NCI-H510A (cell line): Measurements from ENCODE around the gene CACNB1.
A peak's percentile ranks its signal among the peaks of the same experiment; 100 is the strongest.
"Not testable (repeated sequence)": the region's sequence is repeated elsewhere in the genome, so short reads cannot be mapped to it uniquely, and the experiment has no call there.

Source experiments
- DNase-seq: peaks from one replicate; lab custom pipeline; 2025; lab: John Stamatoyannopoulos, UW

The CACNB1 gene

DNA sequence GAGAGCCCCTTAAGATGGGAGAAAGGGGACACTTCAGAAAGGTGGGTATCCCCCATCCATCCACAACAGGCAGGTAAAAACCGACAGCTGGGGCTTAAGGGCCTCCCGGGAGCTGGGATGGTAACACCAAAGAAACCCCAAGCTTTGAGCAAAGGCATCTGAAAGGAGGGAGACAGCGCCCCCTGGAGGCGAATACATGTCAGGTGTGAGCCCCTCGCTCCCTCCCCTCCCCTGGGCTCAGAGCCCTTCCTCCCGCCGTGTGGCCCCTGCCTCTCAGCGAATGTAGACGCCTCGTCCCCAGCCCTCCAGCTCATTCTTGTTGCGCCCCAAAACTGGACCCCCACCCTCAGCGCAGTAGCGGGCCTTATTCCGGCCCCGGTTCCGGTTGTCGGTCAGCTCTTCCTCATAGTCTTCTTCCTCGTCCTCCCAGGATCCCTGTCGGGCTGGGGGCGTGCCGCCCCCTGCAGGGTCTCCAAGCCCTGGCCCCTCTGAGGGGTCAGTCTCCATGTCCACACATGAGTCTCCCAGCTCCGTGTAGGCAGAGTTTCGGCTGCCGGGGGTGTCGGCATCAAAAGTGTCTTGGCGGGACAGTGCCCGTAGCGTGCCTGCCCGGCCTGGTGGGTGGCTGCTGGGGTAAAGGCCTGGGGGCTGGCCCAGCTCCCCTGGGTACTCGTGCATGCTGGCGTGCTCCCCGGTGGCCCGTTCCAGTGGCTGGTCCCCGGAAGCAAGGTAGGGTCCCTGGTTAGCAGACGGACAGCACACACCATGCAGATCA is 22.4 kb downstream of the CACNB1 start:
- DNase-seq, result peak; percentile 42

DNA sequence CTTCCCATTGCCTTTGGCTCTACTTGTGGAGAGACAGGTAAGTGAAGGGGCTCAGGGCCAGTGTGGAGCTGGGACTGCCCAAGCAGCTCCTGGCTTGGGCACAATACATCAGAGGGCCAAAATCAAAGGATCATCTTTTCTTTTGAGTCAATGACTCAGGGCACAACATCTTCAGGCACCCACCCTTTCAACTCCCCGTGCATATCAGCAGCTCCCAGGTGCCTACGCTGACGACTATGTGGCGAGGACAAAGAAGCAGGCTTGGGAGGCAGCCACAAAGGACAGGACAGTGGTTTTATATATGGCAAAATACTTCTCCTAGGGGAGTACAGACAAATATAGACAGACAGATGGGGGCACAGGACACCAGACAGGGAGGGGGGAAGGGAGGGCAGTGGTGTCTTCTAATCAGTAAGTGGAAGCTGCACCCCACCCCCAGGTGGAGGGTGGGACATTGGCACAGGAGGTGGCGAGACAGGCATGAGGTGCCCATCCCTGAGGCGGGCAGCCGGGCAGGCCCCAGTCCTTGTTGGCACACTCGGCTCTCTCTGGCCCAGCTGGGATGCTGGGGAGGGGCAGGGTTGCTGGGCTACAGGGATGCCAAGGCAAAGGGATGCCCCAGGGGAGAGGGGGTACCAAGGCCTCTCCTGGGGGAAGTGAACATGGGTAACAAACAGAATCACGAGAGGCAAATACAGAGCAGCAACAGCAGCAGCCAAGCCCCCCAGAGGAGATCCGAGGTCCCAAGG is 23.8 kb downstream of the CACNB1 start:
- DNase-seq, result no peak

DNA sequence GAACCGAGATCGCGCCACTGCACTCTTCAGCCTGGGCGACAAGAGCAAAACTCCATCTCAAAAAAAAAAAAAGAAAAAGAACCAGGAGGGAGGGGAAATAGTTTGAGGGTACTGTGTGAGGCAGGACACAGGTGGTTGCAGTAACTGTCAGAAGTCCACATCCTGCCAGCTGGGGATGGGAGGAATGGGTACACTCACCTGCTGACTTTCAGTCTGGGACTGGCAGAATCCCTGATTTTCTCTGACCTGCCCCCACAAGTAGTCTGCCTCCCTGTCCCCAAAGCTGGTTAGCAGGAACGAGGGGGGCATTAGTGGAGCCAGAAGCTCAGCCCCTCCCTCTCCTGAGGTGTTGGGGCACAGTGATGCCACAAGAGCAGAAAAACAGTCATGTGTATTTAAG is 24.4 kb downstream of the CACNB1 start:
- no peak for DNase-seq

DNA sequence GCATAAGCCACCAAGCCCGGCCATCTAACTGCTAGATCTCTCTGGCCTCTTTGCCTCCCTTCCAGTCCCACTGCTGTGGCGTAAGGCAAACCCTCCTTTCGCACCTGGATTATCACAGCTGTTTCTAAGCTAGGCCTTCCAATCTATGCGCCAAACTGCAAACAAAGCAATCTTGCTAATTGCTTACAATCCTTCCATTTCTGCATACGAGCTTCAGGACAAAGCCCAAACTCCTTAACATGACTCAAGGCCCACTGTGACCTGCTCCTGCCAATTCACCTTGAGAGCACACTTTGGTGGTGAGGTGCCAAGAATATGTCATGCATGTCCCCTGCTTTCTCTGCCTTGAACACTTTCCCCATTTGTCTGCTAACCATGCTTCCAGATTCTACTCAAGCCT is 25.5 kb downstream of the CACNB1 start:
- no peak for DNase-seq

DNA sequence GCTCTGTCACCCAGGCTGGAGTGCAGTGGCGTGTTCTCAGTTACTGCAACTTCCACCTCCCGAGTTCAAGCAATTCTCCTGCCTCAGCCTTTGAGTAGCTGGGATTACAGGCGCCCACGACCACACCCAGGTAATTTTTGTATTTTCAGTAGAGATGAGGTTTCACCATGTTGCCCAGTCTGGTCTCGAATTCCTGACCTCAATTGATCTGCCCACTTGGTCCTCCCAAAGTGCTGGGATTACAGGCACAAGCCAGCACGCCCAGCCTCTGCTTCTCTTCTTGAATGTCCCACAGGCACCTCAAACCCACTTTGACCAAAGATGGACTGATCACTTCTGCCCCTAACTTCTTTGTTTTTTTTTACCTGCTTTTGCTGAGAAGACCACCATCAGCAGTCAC is 26.9 kb downstream of the CACNB1 start:
- no peak for DNase-seq

DNA sequence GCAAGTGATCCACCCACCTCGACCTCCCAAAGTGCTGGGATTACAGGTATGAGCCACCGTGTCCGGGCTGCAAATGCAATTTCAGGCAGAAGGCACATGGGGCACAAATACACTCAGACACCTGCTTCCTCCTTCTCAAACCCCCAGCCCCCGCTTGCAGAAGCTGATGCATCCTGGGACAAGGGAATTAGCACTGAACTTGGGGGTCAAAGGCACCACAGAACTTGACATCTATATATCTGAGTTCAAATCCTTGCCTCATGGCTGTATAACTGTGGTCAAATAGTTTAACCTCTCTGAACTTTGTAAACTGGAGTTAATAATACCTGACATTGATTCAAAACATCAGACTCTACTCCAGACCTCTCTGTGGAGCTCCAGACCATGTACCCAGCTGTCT is 27.4 kb downstream of the CACNB1 start:
- no peak for DNase-seq

DNA sequence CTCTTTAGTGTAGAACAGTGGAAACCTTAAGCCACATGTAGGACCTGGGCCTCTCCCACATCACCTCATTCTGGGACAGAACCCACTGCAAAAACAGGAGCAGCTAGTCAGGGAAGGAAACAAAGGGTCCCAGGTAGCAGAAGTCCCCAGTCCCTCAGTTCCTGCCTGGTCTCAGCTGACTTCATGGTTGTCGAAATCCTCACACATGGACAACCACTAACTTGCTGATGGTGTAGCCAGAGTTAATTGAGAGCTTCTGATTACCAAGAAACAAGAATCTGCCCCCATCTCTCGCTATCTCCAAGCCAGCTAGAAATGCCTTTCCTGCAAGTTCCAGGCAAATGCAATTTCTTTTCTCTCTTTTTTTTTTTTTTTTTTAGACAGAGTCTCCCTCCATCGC is 28.0 kb downstream of the CACNB1 start:
- DNase-seq, result no peak

DNA sequence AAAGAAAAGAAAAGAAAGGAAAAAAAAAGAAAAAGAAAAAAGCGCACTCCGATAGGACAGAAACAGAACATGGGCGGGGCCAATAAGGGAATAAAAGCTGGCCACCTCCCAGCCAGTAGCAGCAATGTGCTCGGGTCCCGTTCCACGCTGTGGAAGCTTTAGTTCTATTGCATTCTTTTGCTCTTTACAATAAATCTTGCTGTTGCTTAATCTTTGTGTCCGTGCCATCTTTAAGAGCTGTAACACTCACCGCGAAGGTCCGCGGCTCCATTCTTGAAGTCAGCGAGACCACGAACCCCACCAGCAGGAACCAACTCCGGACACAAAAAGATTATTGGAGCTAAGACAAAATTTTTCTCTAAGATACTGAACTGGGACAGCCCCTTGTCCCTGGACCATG is 28.4 kb downstream of the CACNB1 start:
- DNase-seq, result no peak

DNA sequence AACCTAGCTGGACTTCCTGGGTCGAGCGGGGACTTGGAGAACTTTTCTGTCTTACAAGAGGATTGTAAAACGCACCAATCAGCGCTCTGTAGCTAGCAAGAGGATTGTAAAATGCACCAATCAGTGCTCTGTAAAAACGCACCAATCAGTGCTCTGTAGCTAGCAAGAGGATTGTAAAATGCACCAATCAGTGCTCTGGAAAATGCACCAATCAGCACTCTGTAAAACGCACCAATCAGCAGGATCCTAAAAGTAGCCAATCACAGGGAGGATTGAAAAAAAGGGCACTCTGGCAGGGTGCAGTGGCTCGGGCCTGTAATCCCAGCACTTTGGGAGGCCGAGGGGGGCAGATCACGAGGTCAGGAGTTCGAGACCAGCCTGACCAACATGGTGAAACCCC is 29.0 kb downstream of the CACNB1 start:
- not testable (repeated sequence) for DNase-seq

DNA sequence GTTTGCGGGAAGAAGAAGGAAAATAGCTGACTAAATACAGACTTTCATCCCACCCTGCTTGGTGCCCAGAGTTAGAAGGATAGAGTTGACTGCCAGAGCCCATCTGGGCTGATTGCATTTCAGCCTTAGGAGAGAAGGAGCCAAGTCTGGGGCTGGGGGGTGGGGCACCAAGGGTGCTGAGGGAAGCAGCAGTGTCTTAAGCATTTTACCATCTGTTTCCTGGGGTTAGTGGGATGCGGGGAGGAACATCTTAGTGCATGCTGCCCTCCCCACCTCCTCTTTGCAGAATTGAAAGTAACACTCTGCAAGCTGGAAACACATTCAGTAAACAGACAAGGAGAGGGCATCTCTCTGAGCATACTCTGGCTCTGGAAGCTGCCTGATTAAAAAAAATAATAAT is 30.0 kb downstream of the CACNB1 start:
- DNase-seq, result no peak

DNA sequence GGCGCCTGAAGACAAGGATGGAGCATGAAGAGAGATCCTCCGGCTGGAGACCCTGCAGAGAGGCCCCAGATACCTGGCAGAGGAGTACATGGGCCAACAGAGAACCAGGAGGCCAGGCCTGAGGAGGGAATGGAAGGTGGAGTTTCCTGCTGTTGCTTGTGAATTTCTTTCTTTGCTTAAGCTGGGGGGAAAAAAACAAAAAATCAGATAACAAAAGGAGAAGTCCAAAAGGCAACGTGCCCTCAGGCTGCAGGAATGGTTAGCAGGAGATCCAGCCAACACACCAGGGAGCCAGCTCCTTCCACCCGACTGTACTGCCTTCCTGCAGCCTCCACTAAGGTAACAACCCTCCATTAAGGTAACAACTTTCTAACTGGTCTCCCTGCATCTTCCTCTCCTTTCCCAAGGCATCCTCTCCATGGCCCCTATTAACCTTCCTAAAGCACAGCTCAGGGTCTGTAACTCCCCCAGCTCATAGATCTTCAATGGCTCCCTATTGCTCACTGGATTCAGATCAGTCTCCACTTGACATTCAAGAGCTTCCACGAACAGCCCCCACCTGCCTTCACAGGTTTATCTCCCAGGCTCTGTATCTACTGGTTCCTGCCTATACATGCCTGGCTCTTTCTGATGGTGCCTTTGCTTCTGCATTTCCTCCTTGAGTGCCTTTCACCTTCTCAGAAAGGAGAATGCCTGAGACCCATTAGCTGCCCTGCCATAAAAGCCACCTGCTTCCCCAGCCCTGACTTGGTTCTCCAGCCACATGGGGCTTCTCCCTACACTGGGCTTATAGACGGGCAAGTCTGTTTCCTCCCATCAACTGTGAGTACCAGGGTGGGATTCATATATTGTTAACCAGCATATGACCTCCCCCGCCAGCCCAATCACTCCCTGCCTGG is 30.8 kb downstream of the CACNB1 start:
- DNase-seq, result no peak

DNA sequence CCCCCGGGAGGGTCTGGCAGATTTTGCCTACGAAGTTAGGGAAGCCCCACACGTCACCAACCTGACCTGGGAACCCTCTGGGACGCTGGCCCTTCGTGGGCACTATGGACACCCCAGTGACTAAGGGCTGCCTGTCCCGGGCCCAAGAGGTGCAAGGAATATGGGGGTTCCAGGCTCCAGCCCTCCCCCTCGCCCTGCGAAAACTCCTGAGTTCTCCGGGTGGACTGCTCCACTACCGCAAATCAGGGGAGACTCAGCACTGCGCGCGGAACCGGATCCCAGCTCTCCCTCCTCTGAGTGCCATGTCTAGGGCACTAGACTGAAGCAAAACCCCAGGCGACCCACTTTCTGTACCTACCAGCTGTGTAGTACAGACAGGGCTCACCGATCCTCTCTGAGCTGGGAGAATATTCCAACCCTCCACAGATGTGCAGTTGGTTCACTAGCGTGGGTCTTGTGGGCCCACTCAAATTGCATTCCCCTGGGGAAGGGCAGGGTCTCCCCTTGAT is 31.6 kb downstream of the CACNB1 start, which contains the start of gene ARL5C:
Gene ARL5C (minus strand): TSS at position 321 of the 509 bp plus-strand sequence. CDS start 401 bp downstream, outside the sequence.
- DNase-seq, result no peak

DNA sequence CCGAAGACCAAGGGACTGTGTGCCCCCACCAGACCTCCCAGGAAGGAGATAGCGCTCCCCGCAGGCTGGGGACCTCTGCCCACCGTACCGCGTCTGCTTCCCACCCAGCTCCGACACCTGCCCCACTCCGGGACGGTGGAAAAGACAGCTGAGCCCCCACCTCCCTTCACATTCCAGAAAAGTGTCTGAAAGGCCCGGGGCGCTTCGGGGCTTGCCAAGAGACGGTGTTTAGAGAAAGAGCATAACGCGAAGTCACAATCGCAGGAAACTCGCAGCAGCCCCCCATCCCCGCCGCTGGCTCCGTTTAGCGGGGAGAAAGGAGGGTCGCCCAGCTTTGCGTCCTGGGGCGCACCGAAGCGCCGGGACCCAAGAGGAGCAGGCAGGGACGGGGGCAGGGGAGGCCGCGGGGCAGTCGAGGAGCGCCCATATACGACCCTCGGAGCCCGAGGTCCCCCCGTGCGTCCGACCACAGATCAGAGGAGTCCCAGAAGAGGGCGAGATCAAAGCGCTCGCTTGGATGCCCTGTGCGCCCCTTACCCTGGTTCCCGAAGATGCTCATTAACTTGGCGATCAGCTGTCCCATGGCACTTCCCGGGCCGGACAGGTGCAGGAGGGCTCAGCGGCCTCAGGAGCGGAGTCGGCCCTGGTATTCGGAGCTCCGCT is 32.2 kb downstream of the CACNB1 start:
- DNase-seq, result no peak

DNA sequence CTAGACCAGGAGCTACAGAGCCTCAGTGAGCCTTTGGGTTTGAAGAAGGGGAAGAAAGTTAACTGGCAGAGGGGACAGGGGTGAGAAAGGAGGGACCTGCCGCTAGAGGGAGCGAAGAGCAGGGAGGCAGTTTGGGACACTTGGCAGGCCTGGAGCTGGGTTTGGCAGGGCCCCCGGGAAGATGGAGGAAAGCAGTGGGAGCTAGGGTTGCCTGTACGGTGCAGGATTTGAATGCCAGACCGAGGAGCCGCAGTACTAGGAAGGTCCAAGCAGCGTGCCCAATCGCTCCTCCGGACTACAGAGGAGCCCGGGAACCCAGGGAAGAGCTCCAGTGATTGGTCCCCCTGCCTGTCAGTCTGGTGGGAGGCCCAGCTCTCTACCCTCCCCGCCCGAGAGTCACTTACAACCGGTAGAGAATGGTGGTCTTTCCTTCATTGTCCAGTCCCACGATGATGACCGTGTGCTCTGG is 32.8 kb downstream of the CACNB1 start:
- DNase-seq, result peak; percentile 44

DNA sequence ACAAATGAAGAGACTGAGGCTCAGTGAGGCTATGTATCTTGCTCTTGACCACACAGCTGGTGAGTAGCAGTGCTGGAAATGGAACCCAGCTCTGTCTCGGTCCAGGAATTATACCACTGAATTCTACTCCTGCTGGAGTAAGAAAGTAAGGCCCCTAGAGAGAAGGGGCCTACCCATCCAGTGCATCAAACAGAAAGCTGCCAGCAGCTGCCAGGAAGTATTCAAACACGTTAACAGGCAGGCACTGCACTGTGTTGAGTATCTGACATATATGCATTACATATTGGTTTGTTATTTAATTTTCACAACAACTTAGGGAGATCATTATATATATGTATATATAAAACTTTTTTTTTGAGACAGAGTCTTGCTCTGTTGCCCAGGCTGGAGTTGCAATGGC is 35.5 kb downstream of the CACNB1 start:
- DNase-seq, result no peak

DNA sequence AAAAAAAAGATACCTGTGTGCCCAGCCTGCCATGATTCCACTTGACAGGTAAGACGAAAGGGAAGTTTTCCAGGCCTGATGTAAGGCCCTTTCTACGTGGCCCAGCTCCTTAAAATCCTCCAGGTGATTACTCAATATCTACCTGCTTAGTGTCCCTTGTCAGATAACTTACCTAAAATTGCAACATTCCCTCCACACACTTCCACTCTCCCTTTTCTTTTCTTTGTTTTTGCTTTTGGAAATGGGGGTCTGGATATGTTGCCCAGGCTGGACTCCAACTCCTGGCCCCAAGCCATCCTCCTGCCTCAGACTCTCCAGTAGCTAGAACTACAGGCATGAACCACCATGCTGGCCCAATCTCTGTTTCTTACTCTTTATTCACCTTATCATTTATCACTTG is 38.8 kb downstream of the CACNB1 start:
- no peak for DNase-seq

DNA sequence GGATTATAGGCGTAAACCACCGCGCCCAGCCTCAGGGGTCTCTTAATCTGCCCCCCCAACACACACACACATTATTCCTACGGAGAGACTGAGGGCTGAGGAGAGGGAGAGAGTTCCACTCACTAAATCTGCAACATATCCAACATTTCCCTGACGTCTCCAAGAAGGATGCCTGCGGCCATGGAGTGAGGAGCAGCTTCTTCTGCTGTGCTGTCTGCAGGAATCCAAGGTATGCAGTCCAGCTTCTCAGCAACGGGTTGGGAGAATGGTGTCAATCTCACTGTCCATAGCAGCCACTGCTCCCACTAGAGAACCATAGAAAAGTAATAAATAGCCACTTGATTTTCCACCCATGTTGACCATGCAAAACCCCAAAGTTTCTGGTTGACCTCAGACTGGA is 41.0 kb downstream of the CACNB1 start:
- DNase-seq, result no peak

DNA sequence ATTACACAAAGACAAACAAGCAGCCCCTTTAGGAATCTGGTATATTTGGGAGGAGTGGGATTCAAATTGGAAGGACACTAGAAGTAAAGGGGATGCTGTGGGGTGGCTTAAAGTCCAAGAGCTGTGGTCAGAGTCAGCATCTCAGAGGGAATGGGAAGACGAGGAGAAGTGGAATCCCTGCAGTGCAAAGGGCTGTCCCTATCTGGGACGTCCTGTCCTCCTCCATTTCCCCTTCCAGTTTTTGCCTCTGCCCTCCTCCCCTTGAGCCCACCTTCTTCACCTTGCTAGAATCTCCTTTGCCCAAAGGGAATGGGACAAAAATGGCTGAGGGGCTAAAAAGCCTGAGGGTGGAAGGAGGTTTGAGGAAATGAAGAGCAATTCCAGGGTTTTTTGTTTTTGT is 41.8 kb downstream of the CACNB1 start:
- DNase-seq, result no peak

DNA sequence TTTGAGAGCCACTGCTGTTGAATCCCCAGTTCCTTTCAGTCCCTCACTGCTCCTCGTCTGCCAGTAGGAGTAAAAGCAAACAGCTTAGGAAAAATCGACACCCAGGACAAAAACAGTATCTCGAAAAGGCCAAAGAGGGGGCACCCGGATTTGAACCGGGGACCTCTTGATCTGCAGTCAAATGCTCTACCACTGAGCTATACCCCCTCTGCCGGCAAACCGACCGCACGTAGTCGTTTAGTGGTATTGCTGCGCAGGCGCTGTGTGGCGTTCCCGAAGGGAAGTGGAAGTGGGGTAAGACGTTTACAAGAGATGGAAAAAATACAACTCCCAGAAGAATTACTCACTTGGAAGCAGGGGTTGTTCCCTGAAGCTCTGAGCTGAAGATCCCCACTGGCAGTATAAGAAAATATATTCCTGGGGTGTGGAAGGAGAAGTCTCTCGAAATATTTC is 43.8 kb downstream of the CACNB1 start:
- peak; percentile 39 for DNase-seq

DNA sequence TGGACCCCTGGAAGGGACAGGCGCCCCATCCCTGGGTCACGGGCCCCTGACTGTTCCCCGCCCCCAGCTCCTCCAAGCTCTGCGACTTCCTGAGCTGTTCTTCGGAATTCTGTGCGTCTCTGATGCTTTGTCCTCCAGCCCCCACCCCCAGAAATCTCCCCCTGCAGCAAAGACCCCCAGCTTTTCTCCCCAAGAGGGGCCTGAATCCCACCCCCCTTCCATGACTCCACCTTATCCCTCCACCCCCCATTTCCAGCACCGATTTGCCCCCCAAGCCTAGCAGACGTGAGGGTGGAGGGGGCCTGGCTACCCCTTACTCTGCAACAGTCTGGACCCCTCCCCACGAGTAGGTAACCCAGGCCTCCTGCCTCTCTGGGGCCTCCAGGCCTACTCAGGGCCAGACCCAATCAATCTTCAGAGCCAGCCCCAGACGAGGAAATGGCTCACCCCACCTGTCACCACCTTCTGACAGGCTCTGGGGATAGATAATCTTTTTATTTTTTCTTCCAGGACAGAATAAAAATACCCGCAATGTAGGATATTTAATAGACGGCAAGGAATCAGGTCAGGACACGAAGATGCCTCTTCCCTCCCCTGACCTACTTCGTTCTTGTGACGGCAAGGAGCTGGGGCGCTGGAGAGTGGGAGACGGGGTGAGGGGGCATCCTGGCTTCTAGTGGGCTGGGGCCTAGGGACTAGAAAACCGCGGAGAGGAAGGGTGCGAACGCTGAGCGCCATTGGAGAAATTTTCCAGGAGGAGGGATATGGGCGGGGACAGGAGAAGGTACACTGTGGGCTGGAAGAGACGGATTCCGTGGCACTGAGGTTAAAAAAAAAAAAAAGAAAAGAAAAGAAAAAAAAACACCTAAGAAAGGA is 45.3 kb downstream of the CACNB1 start:
- peak; percentile 29 for DNase-seq
